IMR-90 (cell line): ENCODE measurements around the gene VAC14. TPM values are rescaled to one million over a fixed set of nuclear protein-coding genes. Genes with fewer than 3 reads are reported as not detected.

Experiments
- polyA plus RNA-seq, 3 experiments: library from polyadenylated mRNA; depleted of rRNA; stranded (reverse); fragments of >200 nt; gene quantifications; 2 replicates each; pipeline ENCODE4 v1.2.3, GENCODE V29; 2012; ENCODE audit warnings: low replicate concordance in 1 of 3
- total RNA-seq: library from RNA; depleted of rRNA; stranded (reverse); fragments of >200 nt; gene quantifications from 2 replicates; pipeline ENCODE4 v1.2.3, GENCODE V29; 2012
- TF ChIP-seq, protein P1 (sequence below): conservative IDR thresholded peaks from 2 replicates; pipeline ENCODE4 v1.5.1; 2012; ENCODE audit warnings: mild to moderate bottlenecking, low read depth, low read length, improper control_type of control experiment

VAC14 gene
- total and polyA plus RNA-seq, 2 of the 4 experiments (the other 2 are of a cell fraction): 21.1 to 40.2 TPM

DNA sequence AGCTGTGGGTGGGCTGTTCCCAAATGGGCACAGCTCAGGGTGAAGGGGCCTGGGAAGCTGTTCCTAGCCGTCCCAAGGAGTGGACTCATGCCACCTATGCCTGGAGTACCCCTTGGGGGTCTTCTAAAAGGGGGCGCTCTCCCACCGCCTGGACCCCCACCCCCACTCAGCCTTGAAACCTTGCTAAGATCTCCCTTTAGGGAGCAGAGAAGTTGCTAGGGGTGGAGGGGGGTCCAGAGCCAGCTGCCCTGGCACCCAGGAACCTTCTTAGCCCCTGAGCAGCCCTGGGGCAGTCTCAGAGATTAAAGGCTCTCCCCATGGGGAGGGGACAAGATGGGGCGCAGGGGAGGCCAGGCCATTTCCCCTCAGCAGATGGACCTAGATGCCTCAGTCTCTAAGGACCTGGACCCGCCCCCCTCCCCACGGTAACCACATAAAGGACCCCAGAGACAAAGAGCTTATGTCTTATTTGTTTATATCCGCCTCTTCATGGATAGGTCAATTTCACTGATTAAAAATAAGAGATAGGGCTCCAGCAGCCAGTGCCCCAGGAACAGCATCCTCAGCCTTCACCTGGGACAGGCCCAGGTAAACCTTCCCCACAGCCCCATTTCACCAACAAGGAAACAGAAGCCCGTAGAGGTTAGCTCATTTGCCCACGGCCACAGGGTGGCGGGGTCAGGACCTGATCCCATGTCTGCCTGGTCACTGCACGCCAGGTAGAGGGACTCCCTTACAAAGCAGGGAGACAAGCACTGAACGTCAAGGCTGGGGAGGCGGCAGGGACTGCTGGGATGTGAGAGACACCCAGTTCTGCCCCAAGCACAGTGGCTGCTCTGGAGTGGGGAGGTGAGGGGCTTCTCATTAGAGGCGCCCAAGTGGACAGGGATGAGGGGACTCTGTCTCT is 118.5 kb downstream of the VAC14 start (continued):
- TF ChIP-seq, protein P1, sequence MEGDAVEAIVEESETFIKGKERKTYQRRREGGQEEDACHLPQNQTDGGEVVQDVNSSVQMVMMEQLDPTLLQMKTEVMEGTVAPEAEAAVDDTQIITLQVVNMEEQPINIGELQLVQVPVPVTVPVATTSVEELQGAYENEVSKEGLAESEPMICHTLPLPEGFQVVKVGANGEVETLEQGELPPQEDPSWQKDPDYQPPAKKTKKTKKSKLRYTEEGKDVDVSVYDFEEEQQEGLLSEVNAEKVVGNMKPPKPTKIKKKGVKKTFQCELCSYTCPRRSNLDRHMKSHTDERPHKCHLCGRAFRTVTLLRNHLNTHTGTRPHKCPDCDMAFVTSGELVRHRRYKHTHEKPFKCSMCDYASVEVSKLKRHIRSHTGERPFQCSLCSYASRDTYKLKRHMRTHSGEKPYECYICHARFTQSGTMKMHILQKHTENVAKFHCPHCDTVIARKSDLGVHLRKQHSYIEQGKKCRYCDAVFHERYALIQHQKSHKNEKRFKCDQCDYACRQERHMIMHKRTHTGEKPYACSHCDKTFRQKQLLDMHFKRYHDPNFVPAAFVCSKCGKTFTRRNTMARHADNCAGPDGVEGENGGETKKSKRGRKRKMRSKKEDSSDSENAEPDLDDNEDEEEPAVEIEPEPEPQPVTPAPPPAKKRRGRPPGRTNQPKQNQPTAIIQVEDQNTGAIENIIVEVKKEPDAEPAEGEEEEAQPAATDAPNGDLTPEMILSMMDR: no peak
